ENCODE data around the gene CYP26B1.

Gene CYP26B1

GRCh38 chr2:72140621-72140960 lies 7.1 kb downstream of the CYP26B1 start:
- Histone ChIP-seq H3K4me1 (no peaks in the 10 kb centered on the region), H3K4me3 (ENCODE audit: low read depth, low read length) (no peak overlapping the region), H3K27me3 (peaks cover 17% of the 10 kb centered on the region), H3K9me3 (no peaks in the 10 kb centered on the region), H3K36me3 (no peaks in the 10 kb centered on the region)
- no peak for TF ChIP-seq CTCF (IDR thresholded peaks at IDR 0.05; ENCODE audit: low read depth, low read length)
- no peak for DNase-seq

GRCh38 chr2:72139874-72140620 lies 7.6 kb downstream of the CYP26B1 start:
- no peak for DNase-seq
- Histone ChIP-seq H3K36me3 (no peaks in the 10 kb centered on the region), H3K4me1 (no peaks in the 10 kb centered on the region), H3K27me3 (peaks cover 12% of the 10 kb centered on the region), H3K9me3 (no peaks in the 10 kb centered on the region), H3K4me3 (ENCODE audit: low read depth, low read length) (no peak overlapping the region)
- no peak for TF ChIP-seq CTCF (IDR thresholded peaks at IDR 0.05; ENCODE audit: low read depth, low read length)

- H3K4me1 ChIP-seq = no peaks in the 10 kb centered on the region
- H3K4me3 ChIP-seq (ENCODE audit: low read depth, low read length) = no peak overlapping the region
- DNase-seq = no peak
- no peaks in the 10 kb centered on the region for H3K9me3 ChIP-seq
- no peaks in the 10 kb centered on the region for H3K36me3 ChIP-seq
- no peak for TF ChIP-seq CTCF (IDR thresholded peaks at IDR 0.05; ENCODE audit: low read depth, low read length)
- H3K27me3 ChIP-seq = peaks cover 7% of the 10 kb centered on the region
These were observed 8.2 kb downstream of the CYP26B1 start for GRCh38 chr2:72139471-72139873.

- TF ChIP-seq CTCF (IDR thresholded peaks at IDR 0.05; ENCODE audit: low read depth, low read length) = no peak
- Histone ChIP-seq H3K9me3 (no peaks in the 10 kb centered on the region), H3K4me1 (no peaks in the 10 kb centered on the region), H3K36me3 (no peaks in the 10 kb centered on the region), H3K27me3 (peaks cover 5% of the 10 kb centered on the region), H3K4me3 (ENCODE audit: low read depth, low read length) (no peak overlapping the region)
- no peak for DNase-seq
These were observed 8.7 kb downstream of the CYP26B1 start for GRCh38 chr2:72138921-72139381.

GRCh38 chr2:72138011-72138881 lies 9.4 kb downstream of the CYP26B1 start:
- Histone ChIP-seq H3K4me1 (no peaks in the 10 kb centered on the region), H3K36me3 (no peaks in the 10 kb centered on the region), H3K27me3 (no peaks in the 10 kb centered on the region), H3K4me3 (ENCODE audit: low read depth, low read length) (no peak overlapping the region), H3K9me3 (no peaks in the 10 kb centered on the region)
- TF ChIP-seq CTCF (IDR thresholded peaks at IDR 0.05; ENCODE audit: low read depth, low read length) = no peak
- DNase-seq = no peak

Data from BE2C (cell line).